Tibial nerve (tissue), 4 donors: ENCODE data around the gene TBC1D5.

ENCODE experiments used
- CTCF ChIP-seq, 5 experiments: fragments of 200-600 bp in 3 of 5; fragments of 450-650 bp in 2 of 5; sonication (generic) in 3 of 5; IDR thresholded peaks; one replicate each; pipeline ENCODE4 v1.5.1; 2016 to 2019; ENCODE audit warnings: antibody characterized with exemption in 5 of 5, mild to moderate bottlenecking in 3 of 5, moderate library complexity in 2 of 5
- EP300 ChIP-seq, 2 donors: sonication (generic); formaldehyde crosslinking; IDR thresholded peaks; one replicate each; pipeline ENCODE4 v1.6.1; 2017; ENCODE audit warnings: antibody characterized with exemption in 2 of 2, mild to moderate bottlenecking in 1 of 2
- POLR2A ChIP-seq, 2 donors: fragments of 450-650 bp; IDR thresholded peaks; one replicate each; pipeline ENCODE4 v1.6.1; 2017; ENCODE audit warnings: antibody characterized with exemption in 2 of 2, mild to moderate bottlenecking in 2 of 2, moderate library complexity in 2 of 2

DNA sequence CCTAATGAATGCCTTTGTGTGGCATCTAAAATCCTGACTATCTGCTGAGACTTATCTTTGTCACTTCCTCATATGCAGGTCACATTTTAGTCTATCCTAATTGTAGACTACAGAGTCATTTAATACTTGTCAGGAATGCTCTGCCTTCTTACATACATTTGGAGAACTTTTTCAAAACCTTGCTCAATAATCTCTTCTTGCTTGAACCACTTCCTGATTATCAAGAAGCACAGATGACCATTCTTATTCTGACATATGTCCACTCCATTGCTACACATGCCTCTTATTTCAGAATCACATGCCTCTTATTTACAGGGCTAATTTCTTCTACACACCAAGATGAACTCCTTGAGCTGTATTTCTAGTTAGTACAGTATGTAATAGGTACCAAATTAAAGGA is 400.3 kb downstream of the TBC1D5 start:
- TF ChIP-seq CTCF (IDR thresholded peaks at IDR 0.05) (no peak), POLR2A (IDR thresholded peaks at IDR 0.05) (no peak), EP300 (IDR thresholded peaks at IDR 0.05) (no peak)
